NCI-H524 treated with DMSO at 0.1 percent for 48 hours (cell line): ENCODE data around the gene SMARCB1.

Experiments
- DNase-seq: peaks from one replicate; lab custom pipeline; 2025; lab: John Stamatoyannopoulos, UW

SMARCB1 gene

DNA sequence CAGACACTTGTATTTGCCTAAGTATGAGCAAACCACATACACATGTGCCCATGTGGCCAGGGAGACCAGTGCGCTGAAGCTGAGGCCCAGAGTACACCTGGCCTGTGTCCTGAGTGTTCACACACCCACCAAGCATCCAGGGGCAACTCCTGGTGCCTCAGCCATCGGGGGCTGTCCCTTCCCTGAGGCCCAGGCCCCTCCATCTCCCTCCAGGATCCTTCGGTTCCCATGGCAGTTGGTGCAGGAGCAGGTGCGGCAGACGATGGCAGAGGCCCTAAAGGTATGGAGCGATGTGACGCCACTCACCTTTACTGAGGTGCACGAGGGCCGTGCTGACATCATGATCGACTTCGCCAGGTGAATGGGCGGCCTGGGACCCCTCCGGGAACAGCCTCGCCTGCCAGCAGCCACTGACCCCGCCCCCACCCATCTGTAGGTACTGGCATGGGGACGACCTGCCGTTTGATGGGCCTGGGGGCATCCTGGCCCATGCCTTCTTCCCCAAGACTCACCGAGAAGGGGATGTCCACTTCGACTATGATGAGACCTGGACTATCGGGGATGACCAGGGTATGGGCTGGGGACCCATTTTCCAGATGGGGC is 6.5 kb upstream of the SMARCB1 start:
- DNase-seq = no peak

DNA sequence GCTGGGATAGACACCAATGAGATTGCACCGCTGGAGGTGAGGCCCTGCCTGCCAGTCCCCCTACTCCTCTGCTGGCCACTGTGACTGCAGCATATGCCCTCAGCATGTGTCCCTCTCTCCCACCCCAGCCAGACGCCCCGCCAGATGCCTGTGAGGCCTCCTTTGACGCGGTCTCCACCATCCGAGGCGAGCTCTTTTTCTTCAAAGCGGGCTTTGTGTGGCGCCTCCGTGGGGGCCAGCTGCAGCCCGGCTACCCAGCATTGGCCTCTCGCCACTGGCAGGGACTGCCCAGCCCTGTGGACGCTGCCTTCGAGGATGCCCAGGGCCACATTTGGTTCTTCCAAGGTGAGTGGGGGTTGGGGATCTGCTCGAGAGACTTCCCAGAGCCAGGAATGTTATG is 5.7 kb upstream of the SMARCB1 start:
- DNase-seq = no peak

DNA sequence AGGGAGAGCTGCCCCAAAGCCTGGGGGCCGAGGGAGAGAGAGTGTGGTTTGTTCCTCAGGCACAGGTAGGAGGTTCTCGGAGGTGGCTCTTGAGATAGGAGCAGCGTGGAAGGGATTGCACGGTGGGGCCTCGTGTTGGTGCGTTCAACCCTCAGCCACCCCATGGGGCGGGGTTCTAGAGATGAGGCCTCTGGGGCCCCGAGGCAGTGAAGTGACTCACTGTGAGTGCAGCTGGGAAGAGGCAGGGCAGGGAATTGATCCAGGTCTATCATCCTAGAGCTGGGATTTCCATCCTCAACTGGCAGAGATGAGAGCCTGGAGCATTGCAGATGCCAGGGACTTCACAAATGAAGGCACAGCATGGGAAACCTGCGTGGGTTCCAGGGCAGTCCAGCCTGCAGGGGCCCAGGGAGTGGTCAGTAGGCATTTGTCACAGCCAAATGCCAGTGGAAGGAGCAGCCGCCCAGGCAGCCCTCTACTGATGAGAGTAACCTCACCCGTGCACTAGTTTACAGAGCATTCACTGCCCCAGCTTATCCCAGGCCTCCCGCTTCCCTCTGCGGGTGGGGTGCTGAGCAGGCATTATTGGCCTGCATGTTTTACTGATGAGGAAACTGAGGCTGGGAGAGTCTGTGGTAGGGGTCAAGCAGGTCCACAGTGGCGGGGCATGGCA is 5.1 kb upstream of the SMARCB1 start:
- DNase-seq = no peak

DNA sequence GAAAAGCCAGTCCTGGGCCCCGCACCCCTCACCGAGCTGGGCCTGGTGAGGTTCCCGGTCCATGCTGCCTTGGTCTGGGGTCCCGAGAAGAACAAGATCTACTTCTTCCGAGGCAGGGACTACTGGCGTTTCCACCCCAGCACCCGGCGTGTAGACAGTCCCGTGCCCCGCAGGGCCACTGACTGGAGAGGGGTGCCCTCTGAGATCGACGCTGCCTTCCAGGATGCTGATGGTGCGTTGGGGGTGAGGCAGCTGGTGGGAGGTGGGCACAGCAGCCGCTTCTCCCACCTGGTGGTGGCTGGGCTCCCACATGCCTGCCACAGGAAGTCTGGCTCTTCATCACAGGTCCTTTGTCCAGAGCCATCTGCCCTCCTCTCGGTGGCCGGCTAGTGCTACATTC is 4.5 kb upstream of the SMARCB1 start:
- DNase-seq = no peak

DNA sequence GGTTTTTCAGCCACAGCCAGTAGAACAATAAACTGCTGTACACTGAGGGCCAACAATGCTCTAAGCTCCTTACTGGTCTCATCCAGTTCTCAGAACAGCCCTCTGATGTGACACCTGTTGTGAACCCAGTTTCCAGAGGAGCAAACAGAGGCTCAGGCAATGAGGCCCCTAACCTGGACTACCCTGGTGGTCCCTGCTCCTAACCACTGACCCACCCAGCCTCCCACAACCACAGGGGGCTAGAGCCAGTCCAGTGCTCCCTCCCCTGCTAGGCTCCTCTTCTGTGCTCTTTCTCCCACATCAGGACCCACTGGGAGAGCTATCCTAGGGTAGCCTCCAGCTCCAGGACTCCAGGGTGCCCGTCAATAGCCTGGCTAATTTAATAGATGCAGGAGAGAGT is 4.1 kb upstream of the SMARCB1 start:
- no peak for DNase-seq

DNA sequence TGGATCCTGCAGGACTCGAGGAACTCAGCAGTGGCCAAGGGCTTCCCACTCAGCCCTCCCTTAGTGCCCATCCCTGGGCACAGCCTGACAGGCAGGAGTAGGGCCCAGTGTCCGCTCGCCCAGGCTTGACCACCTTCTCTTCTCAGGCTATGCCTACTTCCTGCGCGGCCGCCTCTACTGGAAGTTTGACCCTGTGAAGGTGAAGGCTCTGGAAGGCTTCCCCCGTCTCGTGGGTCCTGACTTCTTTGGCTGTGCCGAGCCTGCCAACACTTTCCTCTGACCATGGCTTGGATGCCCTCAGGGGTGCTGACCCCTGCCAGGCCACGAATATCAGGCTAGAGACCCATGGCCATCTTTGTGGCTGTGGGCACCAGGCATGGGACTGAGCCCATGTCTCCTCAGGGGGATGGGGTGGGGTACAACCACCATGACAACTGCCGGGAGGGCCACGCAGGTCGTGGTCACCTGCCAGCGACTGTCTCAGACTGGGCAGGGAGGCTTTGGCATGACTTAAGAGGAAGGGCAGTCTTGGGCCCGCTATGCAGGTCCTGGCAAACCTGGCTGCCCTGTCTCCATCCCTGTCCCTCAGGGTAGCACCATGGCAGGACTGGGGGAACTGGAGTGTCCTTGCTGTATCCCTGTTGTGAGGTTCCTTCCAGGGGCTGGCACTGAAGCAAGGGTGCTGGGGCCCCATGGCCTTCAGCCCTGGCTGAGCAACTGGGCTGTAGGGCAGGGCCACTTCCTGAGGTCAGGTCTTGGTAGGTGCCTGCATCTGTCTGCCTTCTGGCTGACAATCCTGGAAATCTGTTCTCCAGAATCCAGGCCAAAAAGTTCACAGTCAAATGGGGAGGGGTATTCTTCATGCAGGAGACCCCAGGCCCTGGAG is 3.3 kb upstream of the SMARCB1 start:
- DNase-seq = no peak

DNA sequence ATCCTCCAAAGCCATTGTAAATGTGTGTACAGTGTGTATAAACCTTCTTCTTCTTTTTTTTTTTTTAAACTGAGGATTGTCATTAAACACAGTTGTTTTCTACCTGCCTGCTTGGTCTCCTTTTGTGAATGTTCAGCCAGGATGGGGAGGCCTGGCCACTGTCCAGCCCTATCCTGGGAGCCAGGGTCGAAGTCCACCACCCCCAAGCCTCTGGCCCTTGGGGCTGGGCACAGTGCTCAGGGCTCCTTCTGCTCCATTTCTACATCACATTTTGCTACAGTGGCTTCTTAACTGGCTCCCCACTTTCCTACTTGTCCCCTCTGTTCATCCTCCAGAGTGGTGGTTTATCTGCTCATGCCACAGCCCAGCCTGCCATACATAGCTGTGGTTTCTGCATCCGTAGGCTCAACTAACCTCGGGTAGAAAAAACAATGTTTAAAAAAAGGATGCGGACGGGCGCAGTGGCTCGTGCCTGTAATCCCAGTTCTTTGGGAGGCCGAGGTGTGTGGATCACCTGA is 2.5 kb upstream of the SMARCB1 start:
- DNase-seq = no peak

DNA sequence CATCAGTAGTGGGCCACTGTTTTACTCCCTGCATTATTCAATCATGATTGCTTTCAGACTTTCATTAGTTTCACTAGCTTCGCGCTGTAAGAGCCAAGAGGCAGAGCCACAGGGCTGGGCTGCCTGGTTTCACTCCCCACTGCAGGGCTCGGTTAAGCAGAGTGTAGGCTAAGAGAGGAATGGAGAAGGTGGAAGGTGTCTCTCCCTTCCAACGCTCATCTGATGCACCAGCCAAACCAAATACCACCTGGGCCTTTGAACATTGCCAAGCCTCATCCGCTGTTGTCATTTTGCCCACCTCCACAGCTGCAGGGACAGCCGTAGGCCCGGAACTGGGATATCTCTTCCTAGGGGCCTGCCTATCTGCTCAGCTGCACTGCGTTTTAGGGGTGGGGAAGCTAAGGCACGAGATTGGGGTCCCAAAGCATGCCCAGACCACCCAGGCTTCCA is 480 bp upstream of the SMARCB1 start:
- no peak for DNase-seq

DNA sequence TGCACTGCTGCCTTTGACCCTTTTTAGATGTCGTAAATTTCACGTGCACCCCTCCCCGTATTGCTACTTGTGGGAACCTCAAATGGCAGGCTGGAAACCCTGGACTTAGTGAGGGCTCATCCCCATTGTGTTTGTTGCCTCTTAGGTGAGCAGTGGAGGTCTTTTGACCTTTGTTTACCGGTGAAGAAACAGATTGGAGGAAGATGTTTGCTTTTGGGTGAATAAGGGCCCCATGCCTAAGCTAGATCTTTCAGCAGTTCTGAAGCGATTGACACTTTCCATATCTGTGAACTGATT is 782 bp downstream of the SMARCB1 start:
- DNase-seq = no peak

DNA sequence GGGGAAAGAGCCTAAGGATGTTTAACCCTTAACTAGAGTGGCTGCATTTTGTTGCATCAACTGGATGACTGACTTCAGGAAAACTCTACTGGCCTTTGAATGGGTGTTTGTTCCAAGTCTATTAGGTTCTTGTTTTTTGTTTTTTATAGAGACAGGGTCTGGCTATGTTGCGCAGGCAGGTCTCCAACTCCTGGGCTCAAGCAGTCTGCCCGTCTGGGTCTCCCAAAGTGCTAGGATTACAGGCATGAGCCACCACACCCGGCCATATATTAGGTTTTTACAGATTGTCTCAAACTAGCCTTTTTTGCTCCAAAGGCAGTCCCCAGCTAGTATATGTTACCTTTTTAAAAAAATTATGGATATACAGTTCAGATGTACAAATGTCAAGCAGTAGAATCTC is 1.1 kb downstream of the SMARCB1 start:
- no peak for DNase-seq

DNA sequence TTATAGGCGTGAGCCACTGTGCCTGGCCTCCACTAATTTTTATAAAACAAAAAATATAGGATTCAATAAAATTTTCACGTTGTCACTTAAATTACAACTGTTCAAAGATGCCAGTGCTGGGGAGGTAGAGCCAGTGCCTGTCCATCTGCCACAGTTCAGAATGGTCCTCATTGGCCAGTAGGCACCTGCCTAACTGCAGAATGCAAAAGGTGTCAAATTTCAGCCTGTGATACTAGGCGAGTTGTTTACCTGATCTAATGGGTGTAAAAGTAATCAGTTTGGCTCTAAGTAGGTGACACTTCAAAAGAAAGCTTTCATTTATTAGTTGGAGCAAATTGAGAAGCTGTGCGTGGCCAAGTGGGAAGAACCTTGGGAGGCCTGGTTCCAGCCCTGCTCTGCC is 2.4 kb downstream of the SMARCB1 start:
- DNase-seq = no peak

DNA sequence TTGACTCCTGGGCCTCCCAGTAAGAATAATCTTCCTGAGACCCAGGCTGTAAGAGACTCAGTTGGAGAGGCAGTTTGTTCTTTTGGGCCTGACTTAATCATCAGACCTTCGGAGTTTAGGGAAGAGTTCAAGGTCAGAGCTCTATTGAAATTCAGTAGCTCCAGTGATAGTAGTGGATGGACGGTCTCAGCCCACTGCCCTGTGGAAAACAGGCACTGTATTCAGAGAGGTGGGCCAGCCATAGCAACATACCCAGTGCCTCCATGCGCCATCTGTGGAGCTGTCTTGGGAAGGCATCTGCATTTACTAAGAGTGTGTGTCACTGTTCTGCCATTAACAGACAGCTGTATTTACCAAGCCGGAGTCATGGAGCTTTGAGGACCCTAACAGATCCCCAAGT is 2.9 kb downstream of the SMARCB1 start:
- DNase-seq = no peak

DNA sequence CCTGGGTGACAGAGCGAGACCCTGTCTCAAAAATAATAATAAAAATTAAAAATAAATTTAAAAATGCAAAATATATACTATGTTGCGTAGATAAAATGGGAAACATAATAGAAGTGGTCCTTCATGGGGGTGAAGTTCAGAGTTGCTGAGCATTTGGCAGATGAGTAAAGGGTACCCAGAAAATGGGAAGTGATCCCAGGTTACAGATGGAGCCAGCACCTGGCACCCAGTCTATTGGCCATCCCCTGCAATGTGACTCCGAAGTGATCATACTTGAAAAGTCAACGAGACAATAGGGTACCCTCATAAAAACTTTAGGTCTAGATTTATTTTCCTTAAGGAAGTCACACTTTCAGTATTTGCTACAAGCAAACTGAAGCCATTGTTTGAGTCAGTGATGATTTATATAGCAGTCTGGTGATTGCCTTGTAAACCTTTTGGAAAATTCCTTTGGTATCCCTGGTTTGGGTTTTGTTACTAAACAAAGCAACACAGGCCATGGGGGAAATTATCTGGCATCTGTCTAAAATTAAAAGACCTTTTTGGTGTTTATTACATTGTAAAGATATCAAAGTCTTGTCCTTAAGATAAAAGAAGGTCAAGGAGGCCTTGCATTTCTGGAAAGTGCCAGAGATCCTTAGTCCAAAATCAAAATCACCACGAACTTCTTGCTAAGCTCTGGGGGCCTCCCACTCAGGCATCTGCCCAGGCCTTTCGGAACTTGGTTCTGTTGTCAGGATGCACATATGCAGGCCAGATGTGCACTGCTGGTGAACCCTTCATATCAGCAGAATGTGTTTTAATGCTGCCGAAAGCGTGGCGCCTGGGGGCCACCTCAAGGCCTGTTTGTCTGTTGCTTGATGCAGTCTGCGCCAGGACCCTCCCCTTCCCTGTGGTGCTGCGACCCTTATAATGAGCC is 4.3 kb downstream of the SMARCB1 start:
- DNase-seq = no peak

DNA sequence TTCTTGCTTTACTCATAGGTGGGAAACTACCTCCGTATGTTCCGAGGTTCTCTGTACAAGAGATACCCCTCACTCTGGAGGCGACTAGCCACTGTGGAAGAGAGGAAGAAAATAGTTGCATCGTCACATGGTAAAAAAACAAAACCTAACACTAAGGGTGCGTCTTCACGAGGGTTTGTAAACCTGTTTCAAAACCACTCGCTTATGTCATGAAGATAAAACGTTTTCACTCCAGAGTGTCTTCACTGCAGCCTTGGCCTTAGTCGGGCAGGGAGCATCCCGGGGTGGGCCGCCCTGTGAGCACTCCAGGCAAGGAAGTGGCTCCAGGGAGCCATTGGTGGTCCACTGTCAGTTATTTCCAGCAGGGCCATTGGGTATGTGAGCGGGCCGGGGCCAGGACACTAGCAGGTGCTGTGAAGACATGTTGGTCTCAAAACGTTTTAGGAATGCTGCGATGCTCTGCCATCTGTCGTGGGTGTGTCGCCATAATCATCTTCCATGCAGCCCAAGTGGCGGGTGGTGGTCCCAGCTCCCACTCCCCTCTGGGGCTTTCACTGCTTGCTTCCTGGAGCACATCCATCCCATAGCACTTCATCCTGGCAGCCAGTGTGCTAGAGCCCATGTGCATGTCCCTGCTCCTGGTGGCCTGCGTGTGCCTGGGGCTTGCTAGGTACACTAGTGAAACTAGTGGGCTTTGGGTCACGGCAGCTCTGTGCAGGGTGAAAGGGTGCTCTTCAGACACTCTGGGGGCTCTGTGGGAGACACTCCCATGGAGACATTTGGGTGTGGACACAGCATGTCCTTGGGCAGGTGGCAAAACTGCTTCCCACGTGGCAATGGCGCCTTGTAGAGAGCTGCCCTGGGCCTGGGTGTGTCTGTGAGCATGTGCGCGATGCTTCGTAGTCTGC is 5.2 kb downstream of the SMARCB1 start:
- DNase-seq = no peak

DNA sequence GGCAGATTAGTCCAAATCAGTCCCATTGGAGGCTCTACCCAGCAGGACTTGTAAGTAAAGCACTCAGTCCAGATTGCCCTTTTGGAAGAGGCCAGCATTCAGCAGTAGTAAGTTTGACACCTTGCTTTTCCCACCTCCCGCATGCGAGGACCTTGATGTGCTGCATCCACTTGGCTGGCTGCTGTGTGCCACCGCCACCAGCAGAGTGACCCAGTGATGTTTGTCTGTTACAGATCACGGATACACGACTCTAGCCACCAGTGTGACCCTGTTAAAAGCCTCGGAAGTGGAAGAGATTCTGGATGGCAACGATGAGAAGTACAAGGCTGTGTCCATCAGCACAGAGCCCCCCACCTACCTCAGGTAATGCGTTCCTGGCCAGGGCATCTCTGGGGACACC is 6.6 kb downstream of the SMARCB1 start:
- DNase-seq = no peak

DNA sequence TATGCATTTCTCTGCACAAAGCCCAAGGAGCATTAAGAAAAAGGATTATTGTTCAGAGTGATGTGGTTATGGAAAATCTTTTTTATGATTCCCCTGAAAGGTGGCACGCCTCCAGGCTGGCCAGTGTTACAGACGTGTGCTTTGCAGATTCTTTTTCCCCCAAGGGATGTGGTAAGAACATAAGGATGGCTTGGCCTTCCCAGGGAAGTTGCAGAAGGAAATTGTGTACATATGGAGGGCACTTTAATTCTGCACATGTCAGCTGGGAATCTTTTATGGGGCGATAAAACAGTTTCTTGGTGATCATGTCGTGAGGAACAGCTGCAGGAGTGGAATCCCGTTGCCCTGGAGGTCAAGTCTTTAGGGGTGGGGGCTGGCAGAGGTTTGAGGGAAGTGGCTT is 9.7 kb downstream of the SMARCB1 start:
- no peak for DNase-seq

DNA sequence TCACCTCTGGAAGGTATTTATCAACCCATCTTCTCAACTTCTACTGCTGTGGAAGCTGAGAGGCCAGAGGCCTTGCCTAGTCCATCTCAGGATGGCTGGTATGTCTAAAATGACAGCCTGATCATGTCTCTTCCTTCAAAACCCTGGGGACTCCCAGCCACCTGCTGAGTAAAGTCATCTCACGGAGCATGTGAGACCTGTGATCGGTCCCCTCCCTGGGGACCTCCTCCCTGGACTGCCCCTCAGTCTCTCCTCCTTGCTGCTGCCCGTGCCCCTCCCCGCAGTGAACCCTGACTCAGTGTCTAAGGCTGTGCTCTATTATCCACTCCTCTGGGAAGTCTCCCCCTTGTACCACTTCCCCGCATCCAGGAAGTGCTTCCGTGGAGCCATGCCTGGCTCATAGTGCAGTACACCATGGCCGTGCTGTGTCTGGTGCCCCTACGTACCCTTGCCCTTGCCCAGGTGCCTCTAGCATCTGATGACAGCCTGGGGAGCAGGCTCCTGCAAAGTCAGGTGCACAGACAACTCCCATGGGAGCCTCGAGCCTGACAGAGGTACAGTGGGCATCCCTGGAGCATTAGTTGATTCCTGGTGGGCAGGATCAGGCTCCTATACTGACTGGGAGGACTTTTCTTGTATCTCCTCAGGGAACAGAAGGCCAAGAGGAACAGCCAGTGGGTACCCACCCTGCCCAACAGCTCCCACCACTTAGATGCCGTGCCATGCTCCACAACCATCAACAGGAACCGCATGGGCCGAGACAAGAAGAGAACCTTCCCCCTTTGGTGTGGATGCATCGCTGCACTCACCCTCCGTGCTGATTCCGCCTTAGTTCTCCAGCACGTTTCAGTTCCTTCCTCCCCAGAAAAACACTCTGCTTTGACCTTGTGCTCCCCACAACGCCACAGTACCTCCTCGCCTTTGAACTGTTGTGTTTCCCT is 13.8 kb downstream of the SMARCB1 start:
- DNase-seq = no peak

DNA sequence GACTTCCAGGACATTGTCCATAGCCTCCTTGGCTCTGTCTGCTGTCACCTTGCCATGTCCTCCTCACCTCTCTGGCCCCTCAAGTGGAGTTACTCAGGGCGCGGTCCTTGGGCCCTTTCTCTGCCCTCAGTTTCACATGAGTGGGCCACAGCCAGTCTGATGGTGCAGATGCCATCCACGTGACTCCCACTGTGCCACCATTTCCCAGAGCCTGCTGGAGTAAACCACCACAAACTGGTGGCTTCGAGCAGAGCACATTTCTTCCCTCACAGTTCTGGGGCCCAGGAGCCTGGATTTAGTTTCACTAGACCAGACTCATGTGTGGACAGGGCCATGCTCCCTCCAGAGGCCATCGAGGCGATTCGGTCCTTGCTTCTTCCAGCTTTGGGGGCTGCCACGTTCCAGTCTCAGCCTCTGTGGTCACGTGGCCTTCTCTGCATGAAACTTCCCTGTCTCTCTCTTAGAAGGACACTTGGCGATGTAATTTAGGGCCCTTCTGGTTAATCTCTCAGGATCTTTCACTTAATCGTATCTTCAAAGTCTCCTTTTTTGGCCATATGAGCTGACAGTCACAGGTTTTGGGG is 14.6 kb downstream of the SMARCB1 start:
- DNase-seq = no peak

DNA sequence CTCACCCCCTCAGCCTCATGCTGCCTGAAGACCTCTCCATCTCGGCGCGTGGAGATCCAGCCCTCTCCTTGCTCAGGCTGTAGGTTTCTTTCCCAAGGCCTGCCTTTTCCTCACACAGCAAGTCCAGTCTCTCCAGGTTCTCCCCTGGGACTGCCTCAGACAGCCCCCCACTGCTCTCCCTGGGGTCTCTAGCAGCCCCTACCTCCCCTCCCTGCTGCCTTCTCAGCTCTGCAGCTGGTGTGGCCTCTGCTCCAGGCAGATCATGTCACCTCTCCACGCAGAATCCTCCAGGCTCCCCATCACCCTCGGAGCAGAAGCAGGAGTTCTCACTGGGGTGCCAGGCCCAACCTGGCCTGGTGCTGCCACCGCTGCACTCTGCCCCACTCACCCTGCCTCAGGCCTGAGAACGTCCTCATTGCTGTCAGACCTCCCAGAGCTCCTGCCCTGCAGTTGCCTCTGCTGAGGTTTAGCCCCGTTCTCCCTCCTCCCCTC is 15.2 kb downstream of the SMARCB1 start:
- DNase-seq = no peak
